ENCODE results near the gene RBM6. TPM values are rescaled to one million over a fixed set of nuclear protein-coding genes. Genes with fewer than 3 reads are reported as not detected.

RBM6 gene
- total and polyA plus RNA-seq, 9 of the 15 experiments (the other 6 are each of a cell fraction or from before 2014, with no cell fraction given): 19.9 to 82.2 (median 57.8) TPM

DNA sequence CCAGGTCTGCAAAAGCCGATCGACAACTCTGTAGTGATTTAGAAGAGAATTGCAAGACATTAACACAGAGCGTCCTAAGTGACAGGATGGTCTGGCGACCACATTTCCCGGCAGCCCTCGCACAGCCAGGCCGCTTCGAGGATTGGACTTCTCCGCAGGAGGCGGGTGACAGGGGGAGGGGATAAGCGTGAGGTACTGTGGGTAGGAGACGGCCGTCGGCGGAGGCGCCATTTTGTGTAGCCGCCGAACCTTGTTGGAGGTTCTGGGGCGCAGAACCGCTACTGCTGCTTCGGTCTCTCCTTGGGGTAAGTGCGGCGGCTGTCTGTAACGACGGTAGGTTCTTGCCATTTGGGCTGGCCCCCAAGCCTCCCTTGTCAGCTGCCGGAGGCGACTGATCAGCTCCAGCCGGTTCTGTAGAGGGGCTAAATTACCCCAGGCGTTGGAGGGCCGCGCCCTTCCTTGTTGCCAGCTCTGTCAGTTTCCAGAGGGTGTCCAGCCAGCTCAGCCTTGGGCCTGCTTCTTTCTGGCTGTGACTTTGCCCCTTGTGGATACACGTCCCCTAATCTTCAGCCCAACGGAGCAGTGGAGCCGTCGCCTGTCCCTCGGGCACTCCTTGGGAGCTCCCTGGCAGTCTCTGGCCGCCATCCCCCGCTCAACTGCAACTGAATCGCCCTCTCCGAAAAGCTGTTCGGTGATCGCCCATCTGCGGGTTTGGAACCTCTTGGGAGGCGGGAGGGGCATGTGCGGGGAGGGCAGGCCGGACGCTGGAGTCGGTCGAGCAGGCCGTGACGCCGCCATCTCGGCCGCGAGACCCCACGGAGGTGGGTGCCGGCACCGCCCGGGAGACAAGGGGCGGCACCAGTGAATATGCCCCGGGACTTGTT, 149.0 kb downstream of the RBM6 start, which contains the start of gene RBM5 (continued):
- TF ChIP-seq, protein P1, sequence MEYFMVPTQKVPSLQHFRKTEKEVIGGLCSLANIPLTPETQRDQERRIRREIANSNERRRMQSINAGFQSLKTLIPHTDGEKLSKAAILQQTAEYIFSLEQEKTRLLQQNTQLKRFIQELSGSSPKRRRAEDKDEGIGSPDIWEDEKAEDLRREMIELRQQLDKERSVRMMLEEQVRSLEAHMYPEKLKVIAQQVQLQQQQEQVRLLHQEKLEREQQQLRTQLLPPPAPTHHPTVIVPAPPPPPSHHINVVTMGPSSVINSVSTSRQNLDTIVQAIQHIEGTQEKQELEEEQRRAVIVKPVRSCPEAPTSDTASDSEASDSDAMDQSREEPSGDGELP (CRISPR knock-in tag; IDR thresholded peaks at IDR 0.05; ENCODE audit: borderline replicate concordance): 0 out of 2 replicates have a peak, but pooled peaks have one; percentile 56
- TF ChIP-seq DIDO1 (tag; IDR thresholded peaks at IDR 0.05; ENCODE audit: low read depth) (no peak), SRF (CRISPR knock-in tag; IDR thresholded peaks at IDR 0.05) (no peak), ZNF717 (CRISPR knock-in tag; IDR thresholded peaks at IDR 0.05) (no peak), RCOR1 (IDR thresholded peaks at IDR 0.05; ENCODE audit: borderline replicate concordance in 1 of 2, low read depth in 2 of 2, low read length in 2 of 2) (peak in 1 of 2 experiments; percentile 2; a peak in 1 of 4 replicates), TAF7 (tag; IDR thresholded peaks at IDR 0.05) (peak; percentile 82), NCOR1 (IDR thresholded peaks at IDR 0.05) (no peak), NR1H2 (CRISPR knock-in tag; IDR thresholded peaks at IDR 0.05) (no peak), ZNF766 (CRISPR knock-in tag; conservative IDR thresholded peaks at IDR 0.05) (peak; percentile 45; the same call in 1 of the 2 replicates), SNRNP70 (optimal IDR thresholded peaks at IDR 0.05; ENCODE audit: low read depth, low read length) (no peak), BRCA1 (IDR thresholded peaks at IDR 0.05) (no peak), BRCA1 (CRISPR knock-in tag; IDR thresholded peaks at IDR 0.05) (0 out of 2 replicates have a peak, but pooled peaks have one; percentile 36), ZNF165 (CRISPR knock-in tag; IDR thresholded peaks at IDR 0.05; ENCODE audit: borderline replicate concordance) (no peak), E2F3 (CRISPR knock-in tag; IDR thresholded peaks at IDR 0.05) (no peak), ILK (tag; IDR thresholded peaks at IDR 0.05; ENCODE audit: borderline replicate concordance, low read depth) (no peak), ZNF445 (CRISPR knock-in tag; IDR thresholded peaks at IDR 0.05; ENCODE audit: low read depth) (no peak), SMAD2 (IDR thresholded peaks at IDR 0.05; ENCODE audit: low read depth, low read length) (no peak), NFRKB (IDR thresholded peaks at IDR 0.05; ENCODE audit: low read depth) (peak; percentile 100)
- TF ChIP-seq, protein P2, sequence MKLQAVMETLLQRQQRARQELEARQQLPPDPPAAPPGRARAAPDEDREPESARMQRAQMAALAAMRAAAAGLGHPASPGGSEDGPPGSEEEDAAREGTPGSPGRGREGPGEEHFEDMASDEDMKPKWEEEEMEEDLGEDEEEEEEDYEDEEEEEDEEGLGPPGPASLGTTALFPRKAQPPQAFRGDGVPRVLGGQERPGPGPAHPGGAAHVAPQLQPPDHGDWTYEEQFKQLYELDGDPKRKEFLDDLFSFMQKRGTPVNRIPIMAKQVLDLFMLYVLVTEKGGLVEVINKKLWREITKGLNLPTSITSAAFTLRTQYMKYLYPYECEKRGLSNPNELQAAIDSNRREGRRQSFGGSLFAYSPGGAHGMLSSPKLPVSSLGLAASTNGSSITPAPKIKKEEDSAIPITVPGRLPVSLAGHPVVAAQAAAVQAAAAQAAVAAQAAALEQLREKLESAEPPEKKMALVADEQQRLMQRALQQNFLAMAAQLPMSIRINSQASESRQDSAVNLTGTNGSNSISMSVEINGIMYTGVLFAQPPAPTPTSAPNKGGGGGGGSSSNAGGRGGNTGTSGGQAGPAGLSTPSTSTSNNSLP (IDR thresholded peaks at IDR 0.05; ENCODE audit: borderline replicate concordance, low read depth, low read length): no peak
- TF ChIP-seq, protein P3, sequence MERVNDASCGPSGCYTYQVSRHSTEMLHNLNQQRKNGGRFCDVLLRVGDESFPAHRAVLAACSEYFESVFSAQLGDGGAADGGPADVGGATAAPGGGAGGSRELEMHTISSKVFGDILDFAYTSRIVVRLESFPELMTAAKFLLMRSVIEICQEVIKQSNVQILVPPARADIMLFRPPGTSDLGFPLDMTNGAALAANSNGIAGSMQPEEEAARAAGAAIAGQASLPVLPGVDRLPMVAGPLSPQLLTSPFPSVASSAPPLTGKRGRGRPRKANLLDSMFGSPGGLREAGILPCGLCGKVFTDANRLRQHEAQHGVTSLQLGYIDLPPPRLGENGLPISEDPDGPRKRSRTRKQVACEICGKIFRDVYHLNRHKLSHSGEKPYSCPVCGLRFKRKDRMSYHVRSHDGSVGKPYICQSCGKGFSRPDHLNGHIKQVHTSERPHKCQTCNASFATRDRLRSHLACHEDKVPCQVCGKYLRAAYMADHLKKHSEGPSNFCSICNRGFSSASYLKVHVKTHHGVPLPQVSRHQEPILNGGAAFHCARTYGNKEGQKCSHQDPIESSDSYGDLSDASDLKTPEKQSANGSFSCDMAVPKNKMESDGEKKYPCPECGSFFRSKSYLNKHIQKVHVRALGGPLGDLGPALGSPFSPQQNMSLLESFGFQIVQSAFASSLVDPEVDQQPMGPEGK (CRISPR knock-in tag; IDR thresholded peaks at IDR 0.05; ENCODE audit: borderline replicate concordance): no peak
